Measurements from ENCODE around the gene AMER2.

The AMER2 gene

GRCh38 chr13:25149711-25150110 is 22.4 kb downstream of the AMER2 start:
- DNase-seq = no peak

- no peak for DNase-seq
Measured at GRCh38 chr13:25148402-25148771, 23.7 kb downstream of the AMER2 start.

DNA sequence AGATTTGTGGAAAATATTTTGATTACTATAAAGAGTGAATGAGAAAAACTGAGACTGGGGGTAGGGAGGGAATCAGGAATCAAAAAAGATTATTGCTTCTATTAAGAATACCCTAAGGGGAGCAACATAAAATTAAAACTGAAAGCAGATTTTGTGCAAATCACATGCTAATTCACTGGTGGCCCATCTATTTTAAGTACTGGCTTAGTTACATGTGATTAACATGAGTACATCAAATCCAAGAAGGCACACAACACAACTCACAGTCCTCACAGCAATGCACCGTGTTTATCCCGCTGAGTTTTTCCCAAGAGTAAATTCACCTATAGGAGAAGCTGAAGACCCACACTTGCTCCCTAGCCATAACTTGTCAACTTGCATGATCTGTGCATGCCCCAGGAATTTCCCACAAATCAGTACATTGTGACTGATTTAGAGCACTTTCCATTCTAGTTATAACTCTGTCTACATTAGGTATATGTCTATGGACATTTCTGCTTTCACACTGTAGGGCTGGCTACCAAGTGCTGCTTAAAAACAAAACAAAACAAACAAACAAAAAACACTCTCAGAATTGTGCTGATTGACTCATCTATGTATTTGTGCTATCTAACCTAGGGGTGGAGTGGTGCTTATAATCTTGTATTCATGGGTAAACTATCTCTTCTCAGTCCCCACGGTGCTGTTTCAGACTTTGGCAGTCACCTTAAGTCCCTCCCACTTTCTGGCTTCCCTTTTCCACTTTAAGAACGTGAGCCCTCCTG is 24.3 kb downstream of the AMER2 start:
- no peak for DNase-seq

DNA sequence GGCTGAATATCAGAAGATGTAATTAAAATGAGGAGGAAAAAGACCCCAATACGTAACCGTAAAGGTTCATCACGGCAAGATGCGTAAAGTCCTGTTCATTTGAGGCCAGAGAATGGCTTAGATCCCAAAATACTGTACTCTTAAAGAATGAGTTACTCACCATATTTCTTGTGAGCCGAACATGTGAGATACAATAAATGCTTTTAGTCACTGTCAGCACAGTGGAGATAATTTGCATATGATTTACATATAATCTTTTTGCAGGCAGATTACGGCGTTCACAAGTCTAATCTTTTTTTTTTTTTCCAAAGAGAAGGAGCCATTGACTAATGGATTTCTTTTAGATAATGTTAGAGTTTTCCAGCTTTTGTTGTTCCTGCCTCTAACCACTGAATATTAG is 28.4 kb downstream of the AMER2 start:
- DNase-seq = no peak

GRCh38 chr13:25141042-25141441 is 31.0 kb downstream of the AMER2 start:
- DNase-seq = no peak

GRCh38 chr13:25137788-25138115 is 34.3 kb downstream of the AMER2 start:
- no peak for DNase-seq

DNA sequence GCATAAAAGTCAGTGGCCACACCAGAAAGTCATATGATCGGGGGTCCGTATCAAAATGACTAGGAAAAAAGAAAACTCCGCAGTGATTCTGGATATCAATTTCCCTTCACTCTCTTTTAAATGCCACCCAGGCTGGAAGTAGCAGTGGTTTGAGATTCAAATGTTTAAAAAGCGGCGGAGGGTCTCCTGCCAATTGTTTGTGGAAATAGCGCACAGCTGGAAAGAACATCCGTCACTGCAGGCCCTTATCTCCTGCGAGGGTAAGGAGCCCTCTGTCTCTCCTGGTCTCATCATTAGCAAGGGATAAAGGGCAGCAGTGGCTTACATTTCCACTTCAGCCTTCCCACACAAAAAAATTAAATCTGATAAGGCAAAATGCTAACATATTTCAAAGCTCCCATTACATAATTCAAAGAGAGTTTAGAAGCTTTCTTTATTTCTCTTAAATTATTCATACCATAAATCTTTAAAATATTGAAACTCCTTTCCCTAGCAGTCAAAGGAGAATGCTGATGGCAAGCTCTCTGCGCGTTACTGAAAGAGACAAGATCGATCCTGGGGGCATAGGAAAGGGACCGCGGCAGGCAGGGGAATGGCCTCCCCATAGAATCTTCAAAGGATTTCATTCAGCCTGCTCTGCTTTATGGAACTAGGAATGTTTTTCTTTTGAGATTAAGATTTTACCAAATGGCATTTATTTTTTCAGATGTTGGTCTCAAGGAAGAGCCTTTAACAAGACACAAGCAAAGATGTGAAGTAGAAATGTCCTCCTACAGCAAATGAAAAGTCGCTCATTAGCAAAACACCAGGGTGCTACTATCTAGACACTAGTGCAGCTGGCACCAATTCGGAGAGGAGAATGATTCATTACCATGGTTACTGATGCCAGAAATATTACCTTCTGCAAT is 35.0 kb downstream of the AMER2 start:
- DNase-seq = no peak

- DNase-seq = no peak
Measured at GRCh38 chr13:25135896-25136295, 36.2 kb downstream of the AMER2 start.

DNA sequence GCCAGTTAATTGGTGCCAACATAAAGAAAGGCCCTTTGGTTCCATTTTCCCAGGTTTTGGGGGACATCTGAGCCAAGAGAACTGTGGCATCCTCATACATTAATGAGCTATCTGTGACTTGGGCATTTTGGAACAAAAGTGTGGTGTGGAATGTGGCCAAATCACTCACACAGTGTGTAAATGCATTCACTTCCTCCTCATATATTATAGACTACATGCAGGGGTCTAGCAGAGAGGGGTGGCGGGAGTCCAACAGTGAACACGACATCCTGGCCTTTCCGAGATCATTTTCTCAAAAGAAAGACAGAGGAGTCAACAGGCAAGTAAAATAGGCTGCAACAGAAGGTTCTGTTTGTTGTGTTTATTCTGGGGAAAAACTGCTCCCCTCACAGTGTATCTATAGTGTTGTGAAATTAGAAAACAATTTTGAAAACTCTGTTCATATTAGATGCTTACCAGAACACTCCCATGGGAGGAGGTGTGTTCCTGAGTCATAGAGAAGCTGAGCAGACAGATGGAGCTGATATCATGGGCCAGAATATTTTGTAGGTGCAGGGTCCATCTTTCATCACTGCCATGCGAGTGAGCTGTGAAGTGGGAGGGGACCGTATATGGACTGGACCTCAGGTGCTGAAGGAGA is 39.2 kb downstream of the AMER2 start:
- DNase-seq = no peak

- DNase-seq = no peak
Measured at GRCh38 chr13:25131881-25132420, 40.1 kb downstream of the AMER2 start.

DNA sequence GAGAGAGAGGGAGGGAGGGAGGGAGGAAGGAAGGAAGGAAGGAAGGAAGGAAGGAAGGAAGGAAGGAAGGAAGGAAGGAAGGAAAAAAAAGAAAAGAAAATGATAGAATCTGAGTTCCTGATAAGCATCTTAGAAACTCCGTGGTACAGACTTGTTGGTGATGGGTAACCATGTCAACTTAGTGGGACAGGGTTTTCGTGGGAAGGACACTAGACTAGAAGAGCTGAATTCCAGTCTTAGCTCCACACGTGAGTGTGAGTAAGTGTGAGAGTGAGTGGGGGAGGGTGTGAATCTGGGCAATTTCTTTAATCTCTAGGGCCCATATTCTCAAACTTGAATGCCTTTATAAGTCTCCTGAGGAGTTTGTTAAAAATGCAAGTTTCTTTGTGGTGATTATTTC is 41.1 kb downstream of the AMER2 start:
- DNase-seq = no peak

DNA sequence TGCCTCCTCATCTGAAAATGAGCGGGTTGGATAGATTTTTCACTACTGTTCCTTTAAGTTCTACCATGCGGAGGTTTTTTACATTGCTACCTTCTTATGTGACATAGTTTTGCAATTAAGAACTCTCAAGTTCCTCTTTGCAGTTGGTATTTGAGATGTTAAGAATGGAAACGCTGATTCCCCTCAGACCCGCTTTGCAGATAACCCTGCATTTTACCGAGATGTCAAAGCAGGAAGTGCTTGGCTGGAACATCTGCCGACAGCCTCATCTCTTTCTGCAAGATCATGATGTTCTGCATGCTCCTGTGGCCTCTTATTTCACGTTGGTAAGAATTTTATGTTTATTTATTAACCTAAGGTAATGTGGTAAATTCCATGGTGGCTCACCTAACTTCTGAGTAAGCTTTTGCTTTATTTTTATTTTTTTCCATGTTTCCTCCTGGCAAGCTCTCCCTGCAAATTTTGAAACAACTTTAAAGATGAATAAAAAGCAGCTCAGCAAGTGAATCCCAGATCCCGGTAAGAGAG is 53.6 kb downstream of the AMER2 start:
- no peak for DNase-seq

- DNase-seq = no peak
Measured at GRCh38 chr13:25117312-25117711, 54.8 kb downstream of the AMER2 start.

GRCh38 chr13:25116044-25116443 is 56.0 kb downstream of the AMER2 start:
- no peak for DNase-seq

DNA sequence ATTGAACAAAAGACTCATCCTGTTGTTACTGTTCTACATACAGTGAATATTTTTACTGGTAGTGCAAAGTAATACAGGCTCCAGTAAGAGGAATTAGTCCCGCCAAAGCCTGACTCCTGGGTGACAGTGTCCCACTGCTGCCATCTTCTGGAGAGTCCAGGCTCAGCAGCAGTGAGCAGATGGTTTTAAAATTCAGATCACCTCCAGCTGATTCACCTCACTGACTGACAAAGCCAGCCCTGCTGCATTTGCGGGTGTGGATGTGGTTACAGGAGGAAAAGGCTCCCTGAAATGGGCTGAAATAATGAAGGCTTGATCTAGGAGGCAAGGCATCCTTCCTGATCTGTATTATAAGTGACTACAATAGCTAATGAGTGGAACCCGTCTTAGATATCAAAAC is 57.9 kb downstream of the AMER2 start:
- peak; percentile 42 to 57 for DNase-seq

DNA sequence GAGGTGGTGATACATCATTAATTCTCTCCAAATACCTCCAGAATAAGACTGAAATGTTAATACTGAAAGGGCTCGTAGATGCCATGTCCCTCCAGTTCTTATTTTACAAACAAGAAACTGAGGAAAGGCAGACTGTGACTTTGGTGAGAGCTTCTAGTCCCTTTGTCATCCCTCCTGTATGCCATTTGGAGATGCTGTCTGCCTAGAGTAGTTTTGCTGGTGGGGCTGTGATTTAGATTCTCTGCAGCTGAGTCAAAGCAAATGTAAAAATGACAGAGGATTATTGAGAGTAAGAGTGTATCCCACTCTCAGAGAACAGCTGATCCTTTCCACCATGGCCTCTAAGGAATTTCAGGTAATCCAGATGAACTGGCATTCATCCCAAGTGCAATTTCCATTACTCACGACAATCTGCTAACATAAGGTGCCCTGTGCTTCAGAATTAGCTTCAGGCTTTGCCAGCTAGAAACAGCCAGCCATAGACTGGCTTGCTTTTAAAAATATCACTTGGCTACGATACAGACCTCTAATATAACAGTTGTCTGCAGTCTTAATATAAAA is 59.3 kb downstream of the AMER2 start:
- no peak for DNase-seq

Data from inflammatory macrophage treated with lipopolysaccharide for 1 hour (primary cell).